ENCODE data around the gene TRIM28. TPM values are rescaled to one million over a fixed set of nuclear protein-coding genes. Genes with fewer than 3 reads are reported as not detected.

TRIM28 gene
- total RNA-seq, 1 donor from 2014 or later, result 233 TPM

GRCh38 chr19:58559275-58560006 is 15.6 kb downstream of the TRIM28 start:
- DNase-seq (peak; percentile 93), ATAC-seq (peak; percentile 77 to 78)
- Histone ChIP-seq H3K4me1 (peaks cover 47% of the 10 kb centered on the region), H3K9me3 (no peaks in the 10 kb centered on the region), H3K27ac (peak overlapping the region; percentile 99), H3K36me3 (peaks cover 19% of the 10 kb centered on the region), H3K27me3 (ENCODE audit: low read depth) (peaks cover 6% of the 10 kb centered on the region), H3K4me3 (peak overlapping the region; percentile 66)
- no peak for TF ChIP-seq CTCF (IDR thresholded peaks at IDR 0.05)
- intact Hi-C loops (cut with DNase I), result no loop called here

GRCh38 chr19:58560007-58560887 is 16.4 kb downstream of the TRIM28 start:
- ATAC-seq, result no peak
- Histone ChIP-seq H3K4me3 (peak overlapping the region; percentile 66), H3K4me1 (peaks cover 45% of the 10 kb centered on the region), H3K9me3 (no peaks in the 10 kb centered on the region), H3K27me3 (ENCODE audit: low read depth) (peaks cover 6% of the 10 kb centered on the region), H3K27ac (peak overlapping the region; percentile 99), H3K36me3 (peaks cover 19% of the 10 kb centered on the region)
- intact Hi-C loops (cut with DNase I), result no loop called here
- DNase-seq, result no peak
- TF ChIP-seq CTCF (IDR thresholded peaks at IDR 0.05), result no peak

GRCh38 chr19:58560921-58561320 is 17.1 kb downstream of the TRIM28 start:
- no peaks in the 10 kb centered on the region for H3K9me3 ChIP-seq
- no peak for ATAC-seq
- H3K36me3 ChIP-seq, result peaks cover 13% of the 10 kb centered on the region
- intact Hi-C loops (cut with DNase I), result no loop called here
- no peak overlapping the region for H3K4me3 ChIP-seq
- no peak overlapping the region for H3K27ac ChIP-seq
- DNase-seq, result no peak
- H3K4me1 ChIP-seq, result peaks cover 39% of the 10 kb centered on the region
- no peak for TF ChIP-seq CTCF (IDR thresholded peaks at IDR 0.05)
- peaks cover 6% of the 10 kb centered on the region for H3K27me3 ChIP-seq (ENCODE audit: low read depth)

GRCh38 chr19:58561373-58562121 is 17.7 kb downstream of the TRIM28 start:
- DNase-seq (no peak), ATAC-seq (no peak)
- Histone ChIP-seq H3K27me3 (ENCODE audit: low read depth) (peaks cover 6% of the 10 kb centered on the region), H3K4me1 (peaks cover 32% of the 10 kb centered on the region), H3K9me3 (no peaks in the 10 kb centered on the region), H3K36me3 (peaks cover 9% of the 10 kb centered on the region), H3K4me3 (peak overlapping the region; percentile 57), H3K27ac (no peak overlapping the region)
- intact Hi-C loops (cut with DNase I), result no loop called here
- no peak for TF ChIP-seq CTCF (IDR thresholded peaks at IDR 0.05)
